NCI-H1105 treated with DMSO at 0.1 percent for 48 hours (cell line): ENCODE measurements around the gene GALNT16.

Experiments
- DNase-seq: peaks from one replicate; lab custom pipeline; 2025; lab: John Stamatoyannopoulos, UW

The GALNT16 gene

DNA sequence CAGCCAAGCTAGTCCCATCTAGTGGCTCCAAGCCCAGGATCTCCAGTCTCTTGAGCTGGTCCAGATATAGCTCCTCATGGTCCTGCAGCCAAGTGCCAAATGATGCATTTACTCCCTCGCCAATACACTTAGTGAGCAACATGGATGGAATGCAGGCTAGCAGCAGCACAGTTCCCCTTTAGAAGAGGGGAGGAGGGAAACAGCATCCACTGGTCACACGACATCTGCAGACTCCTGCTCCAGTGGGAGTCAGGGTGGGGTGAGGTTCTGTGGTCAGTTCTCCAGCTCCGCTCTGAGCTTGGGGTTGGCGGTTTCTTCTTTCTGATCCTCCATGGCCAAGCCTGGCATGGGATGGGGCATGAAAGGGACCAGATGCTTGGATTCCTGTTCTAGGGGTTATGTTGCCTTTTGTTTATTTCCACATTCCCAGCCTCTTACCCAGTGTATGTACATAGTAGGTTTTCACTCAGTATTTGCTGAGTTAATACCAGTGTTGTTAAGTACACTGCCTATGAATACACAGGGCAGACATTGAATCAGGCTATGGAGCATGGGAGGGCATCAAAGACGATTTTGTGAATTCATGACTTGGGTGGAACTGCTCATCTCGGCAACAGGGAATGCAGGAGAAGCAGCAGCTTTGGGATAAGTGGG, 57.3 kb downstream of the GALNT16 start:
- no peak for DNase-seq

DNA sequence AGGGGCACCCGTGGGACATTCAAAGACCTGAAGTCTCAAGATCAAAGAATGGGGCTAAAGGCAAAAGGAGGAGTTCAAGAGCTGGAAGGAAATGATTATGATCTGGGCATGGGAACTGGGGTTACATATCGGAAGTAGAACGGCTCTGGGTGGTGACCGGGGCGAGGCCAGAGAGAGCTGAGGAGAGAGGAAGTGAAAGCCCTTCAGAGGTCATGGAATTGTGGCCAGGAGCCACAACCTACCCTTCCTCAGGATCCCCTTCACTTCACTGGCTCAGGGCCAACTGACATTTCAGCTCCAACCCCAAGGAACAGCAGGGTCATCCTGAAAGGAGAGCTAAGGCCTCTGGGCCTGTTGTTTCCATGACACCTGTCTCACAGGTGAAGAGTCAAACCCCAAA, 57.8 kb downstream of the GALNT16 start:
- DNase-seq, result no peak

GRCh38 chr14:69318241-69318640, 58.3 kb downstream of the GALNT16 start:
- DNase-seq, result no peak

GRCh38 chr14:69318901-69319475, 59.0 kb downstream of the GALNT16 start:
- DNase-seq, result no peak

GRCh38 chr14:69319911-69320310, 60.0 kb downstream of the GALNT16 start:
- no peak for DNase-seq

GRCh38 chr14:69320581-69321365, 60.8 kb downstream of the GALNT16 start:
- DNase-seq, result no peak

GRCh38 chr14:69321601-69322330, 61.8 kb downstream of the GALNT16 start:
- DNase-seq, result no peak

- no peak for DNase-seq
These were observed 63.5 kb downstream of the GALNT16 start for GRCh38 chr14:69323266-69323998.

DNA sequence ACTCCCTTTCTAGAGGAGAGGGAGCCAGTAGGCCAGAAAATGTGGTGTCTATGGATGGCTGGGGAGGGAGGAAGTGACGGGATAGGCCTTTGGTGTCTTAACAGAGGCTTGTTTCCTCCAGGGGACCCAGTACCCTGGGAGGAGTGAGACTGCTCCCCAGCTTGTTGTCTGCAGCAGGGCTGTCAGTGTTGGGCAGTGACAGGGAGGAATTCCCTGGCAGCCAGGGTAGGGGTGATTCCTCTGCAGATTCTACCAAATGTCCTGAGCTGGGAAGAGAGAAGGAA, 64.0 kb downstream of the GALNT16 start:
- no peak for DNase-seq

- no peak for DNase-seq
These were observed 64.5 kb downstream of the GALNT16 start for GRCh38 chr14:69324341-69324931.

DNA sequence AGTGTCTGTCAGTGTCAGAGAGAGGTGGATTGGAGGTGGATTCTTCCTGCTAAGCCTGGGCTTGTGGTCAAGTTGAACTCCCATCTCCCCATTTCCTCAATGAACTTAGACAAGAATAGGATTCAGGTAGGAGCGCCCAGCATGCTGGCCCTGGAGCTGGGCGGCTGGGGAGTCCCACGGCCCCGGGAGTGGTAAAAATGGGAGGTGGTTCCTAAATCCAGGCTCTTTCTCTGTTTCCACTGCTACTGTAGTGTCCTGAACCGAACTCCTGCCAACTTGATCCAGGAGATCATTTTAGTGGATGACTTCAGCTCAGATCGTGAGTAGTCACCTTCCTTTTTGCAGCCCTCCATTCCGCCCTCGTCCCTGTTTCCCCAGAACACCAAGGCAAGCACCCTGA, 65.1 kb downstream of the GALNT16 start:
- DNase-seq, result no peak

DNA sequence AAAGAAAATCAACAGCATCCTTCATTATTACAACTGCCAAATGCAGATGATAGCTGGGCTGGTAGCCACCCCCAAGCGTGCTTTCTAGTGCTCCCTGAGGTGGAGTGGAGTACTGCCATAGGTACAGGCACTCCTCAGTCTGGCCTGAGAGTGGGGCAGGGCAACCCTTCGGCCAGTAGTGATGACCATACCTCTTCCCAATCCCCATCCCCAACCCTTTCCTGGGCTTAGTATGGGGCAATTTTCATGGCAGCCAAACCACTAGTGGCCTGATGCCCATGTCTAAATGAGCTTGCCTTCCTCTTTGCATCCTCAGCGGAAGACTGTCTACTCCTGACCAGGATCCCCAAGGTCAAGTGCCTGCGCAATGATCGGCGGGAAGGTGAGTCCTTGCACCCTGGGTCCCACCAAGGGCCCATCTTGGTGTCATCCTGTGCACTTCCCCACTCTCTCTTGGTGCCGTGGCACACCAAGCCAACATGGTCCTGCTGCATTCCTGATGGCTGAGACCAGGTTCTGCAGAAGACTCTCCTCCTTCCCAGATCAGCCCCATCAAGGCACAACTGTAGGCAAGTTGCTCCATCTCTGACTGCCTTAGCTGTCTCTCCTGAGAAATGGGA, 65.8 kb downstream of the GALNT16 start:
- no peak for DNase-seq

- no peak for DNase-seq
These were observed 66.7 kb downstream of the GALNT16 start for GRCh38 chr14:69326611-69327010.

GRCh38 chr14:69327507-69327906, 67.5 kb downstream of the GALNT16 start:
- no peak for DNase-seq

DNA sequence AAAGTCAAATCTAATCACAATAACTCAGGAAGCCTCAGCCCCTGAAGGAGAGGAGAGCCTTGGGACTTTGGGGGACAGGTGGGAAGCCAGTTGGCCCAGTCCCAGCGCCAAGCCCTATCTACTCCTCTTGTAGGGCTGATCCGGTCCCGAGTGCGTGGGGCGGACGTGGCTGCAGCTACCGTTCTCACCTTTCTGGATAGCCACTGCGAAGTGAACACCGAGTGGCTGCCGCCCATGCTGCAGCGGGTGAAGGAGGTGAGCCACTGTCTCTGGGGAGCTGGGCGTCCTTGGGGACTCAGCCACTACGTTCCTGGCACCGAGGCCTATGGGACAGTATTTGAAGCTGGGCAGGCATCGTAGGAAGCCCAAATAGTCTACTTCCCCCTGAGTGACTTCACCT, 68.4 kb downstream of the GALNT16 start:
- DNase-seq, result no peak

- DNase-seq, result peak; percentile 51
These were observed 68.8 kb downstream of the GALNT16 start for GRCh38 chr14:69328765-69329164.

DNA sequence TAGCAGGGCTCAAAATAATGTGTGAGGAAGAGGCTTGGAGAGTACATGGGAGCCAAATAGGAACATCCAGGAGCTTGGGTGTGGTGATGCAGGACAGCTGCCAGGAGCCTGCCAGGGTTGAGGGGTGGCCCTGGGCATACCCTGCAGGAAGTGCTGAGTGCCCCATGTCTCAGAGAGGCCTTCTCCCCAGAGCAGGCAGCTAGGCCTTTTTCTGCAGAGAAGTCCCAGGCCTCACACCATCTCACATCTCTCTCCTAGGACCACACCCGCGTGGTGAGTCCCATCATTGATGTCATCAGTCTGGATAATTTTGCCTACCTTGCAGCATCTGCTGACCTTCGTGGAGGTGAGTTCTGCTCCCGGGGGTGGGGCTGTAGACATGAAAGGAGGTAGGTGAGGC, 71.2 kb downstream of the GALNT16 start:
- no peak for DNase-seq

GRCh38 chr14:69332782-69333395, 72.9 kb downstream of the GALNT16 start:
- no peak for DNase-seq

DNA sequence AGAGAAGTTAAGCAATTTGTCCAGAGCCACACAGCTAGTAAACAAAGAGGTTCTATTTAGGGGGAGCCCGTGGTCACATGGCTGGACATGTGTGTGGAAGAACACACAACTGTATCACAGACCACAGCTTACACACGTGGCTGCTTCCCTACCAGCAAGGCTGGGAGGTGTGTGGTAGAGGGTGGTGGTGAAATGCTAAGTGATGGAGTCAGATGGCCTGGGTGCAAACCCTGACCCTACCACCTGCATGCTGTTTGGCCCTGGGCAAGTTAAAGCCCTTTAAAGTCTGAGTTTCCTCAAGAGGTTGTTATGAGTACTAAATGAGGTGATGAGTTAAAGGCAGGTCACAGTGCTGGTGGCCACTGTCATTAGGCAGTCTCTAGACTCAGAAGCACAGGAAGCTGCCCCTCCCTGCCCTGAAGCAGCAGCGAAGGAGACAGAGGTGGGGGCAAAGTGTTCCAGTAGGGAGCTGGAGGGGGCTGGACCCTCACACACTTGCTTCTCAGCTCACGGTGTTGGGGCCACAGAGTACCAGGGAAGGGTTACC, 73.9 kb downstream of the GALNT16 start:
- no peak for DNase-seq

- no peak for DNase-seq
These were observed 74.6 kb downstream of the GALNT16 start for GRCh38 chr14:69334576-69334975.

GRCh38 chr14:69335371-69335771, 75.4 kb downstream of the GALNT16 start:
- DNase-seq, result no peak
